Activated gamma-delta T cell (primary cell): ENCODE measurements around the gene FOXO4.

Source experiments
- DNase-seq: peaks from one replicate; lab custom pipeline; 2025; lab: John Stamatoyannopoulos, UW

The FOXO4 gene

DNA sequence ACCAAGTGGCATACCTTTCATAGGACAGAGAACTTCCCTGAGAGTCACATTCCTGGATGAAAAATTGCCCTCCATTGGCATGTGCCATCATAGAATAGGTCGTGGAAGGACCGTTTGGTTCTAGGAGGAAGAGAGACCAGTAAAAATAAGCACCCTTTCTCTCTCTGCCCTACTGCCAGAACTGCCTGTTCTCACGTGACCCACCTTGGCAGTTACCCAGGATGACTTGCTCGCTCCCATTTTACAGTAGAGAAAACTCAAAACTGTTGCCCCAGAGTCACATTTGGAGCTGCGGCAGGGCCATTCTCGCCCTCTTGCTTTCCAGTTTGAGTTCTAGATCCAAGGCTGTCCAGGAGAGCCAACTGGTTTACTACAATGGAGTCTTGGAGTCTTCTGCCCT is 47.9 kb downstream of the FOXO4 start:
- DNase-seq = no peak

DNA sequence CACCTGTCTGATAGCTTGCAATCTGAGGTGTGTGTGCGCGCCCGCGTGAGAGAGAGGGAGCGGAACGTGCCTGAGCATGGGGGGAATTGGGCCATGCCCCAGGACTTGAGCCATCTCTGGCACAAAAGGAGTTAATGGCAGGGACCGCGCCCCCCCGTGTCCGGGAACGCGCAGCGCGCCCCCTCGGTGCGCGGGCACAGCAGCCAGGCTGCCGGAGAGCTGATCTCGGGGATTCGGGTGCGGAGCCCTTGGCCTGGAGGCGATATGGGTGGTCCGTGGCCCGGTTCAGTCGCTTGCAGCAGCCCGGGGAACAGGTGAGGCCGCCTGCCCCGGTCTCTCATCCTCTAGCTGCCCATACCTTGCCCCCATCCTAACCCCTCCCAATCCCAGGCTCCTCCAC is 49.0 kb downstream of the FOXO4 start, which contains the start of gene NLGN3:
TSS of gene NLGN3 (plus strand) at position 191 of the 400 bp plus-strand sequence. CDS start 2,909 bp downstream, outside the sequence.
- DNase-seq = no peak

DNA sequence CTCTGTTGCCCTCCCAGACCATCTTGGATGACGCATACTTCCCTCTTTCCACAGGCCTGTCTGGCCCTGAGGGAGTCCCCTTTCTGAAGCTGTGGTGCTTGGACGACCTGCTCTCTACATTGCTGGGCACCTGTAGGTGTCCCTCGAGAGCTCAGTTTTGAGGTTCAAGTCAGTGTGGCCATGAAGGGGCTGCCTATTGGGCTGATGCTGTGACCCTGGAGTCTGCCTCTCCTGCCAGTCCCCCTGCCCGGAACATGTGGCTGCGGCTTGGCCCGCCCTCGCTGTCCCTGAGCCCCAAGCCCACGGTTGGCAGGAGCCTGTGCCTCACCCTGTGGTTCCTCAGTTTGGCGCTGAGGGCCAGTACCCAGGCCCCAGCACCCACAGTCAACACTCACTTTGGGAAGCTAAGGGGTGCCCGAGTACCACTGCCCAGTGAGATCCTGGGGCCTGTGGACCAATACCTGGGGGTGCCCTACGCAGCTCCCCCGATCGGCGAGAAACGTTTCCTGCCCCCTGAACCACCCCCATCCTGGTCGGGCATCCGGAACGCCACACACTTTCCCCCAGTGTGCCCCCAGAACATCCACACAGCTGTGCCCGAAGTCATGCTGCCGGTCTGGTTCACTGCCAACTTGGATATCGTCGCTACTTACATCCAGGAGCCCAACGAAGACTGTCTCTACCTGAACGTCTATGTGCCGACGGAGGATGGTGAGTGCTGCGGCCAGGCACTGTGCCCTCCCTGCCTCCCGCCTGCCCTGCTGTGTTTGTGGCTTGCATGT is 52.0 kb downstream of the FOXO4 start:
- no peak for DNase-seq

DNA sequence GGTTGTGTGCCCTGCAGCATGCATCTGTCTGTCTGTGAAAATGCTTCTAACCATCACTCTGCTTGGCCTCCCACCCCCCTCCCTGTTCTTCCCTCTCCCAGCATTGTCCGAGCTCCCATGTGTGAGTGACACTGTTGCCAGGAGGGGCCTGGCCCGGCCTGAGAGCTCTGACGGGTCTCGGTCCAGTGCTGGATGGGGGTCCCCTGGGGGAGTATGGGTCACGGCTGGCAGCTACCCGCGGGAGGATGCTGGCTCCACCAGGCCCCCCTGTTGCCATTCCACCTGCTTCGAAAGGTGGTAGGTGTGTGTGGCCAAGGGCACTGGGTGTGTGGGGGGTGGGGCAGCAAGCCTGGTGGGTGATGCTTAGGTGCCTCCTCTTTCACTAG is 52.6 kb downstream of the FOXO4 start:
- DNase-seq = no peak

DNA sequence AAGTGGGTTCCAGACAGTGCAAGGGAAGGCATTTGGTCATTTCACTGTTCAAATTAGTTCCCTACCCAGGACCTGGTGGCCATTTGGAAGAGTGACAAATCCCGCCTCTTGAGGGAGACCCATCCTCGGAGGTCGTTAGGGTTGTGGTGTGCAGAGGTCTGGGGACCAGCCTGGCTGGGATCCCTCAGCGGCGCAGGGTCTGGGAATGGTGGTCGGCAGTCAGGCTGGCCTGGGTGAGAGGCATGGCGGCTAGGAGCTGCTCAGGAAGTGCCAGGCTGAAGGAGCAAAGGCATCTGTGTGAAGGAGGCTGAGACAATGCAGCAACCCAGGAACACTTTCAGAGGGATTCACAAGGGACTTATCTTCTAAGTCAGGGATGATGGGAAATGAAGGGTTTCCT is 55.7 kb downstream of the FOXO4 start:
- DNase-seq = no peak
